ENCODE measurements around the gene SLC7A1. TPM values are rescaled to one million over a fixed set of nuclear protein-coding genes. Genes with fewer than 3 reads are reported as not detected.
A peak's percentile ranks its signal among the peaks of the same experiment; 100 is the strongest.

The SLC7A1 gene
- total RNA-seq, 1 experiment from 2014 or later = 84.5 TPM

DNA sequence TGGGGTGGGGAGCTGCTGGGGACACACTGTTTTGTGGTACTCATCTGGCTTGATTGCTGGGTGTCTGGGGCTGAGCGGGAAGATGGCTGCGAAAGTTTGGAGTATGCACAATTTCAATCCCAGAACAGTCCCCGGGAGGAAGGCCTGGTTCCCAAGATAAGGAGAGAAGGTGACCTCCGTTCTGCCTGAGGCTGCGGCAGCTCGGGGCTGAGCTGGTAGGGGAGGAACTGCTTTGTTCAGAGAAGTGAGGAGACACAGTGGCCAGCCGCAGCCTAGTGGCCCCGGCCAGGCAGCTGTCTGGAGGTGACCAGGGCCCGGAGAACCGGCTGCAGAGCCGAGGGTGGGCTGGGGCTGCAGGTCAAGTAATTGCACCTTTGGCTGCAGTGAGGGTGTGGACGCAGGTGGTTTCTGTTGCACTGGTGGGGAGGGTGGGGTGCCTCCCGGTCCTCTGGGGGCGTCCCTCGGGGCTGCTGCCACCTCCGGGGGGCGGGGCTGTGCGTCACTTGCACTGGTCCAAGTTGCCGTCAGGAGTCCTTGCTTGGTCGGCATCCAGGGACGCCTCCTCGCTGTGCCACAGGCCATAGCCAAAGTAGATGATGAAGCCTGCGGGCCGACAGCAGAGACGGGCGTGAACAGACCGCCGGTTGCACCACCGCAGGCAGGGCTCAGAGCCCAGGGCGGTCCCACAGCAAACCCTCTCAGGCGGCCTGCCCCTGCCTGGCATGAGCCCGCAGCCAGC is 81.3 kb downstream of the SLC7A1 start:
- H3K9me3 Mint-ChIP-seq = no peaks in the 10 kb centered on the region
- no peak overlapping the region for H3K4me3 Mint-ChIP-seq
- no peaks in the 10 kb centered on the region for H3K4me1 Mint-ChIP-seq
- ChIA-PET CTCF (interaction anchor here (1.1 kb wide), 1 partner anchor 194 kb away, joined by 3 read pairs; no protein-coding TSS in a partner anchor), POLR2A (no interaction called here)
- ATAC-seq (no peak), DNase-seq (ENCODE audit: low spot score) (no peak)
- peaks cover 50% of the 10 kb centered on the region for H3K36me3 Mint-ChIP-seq
- TF ChIP-seq NR1H2 (CRISPR knock-in tag; IDR thresholded peaks at IDR 0.05) = no peak
- TF ChIP-seq ZNF671 (CRISPR knock-in tag; IDR thresholded peaks at IDR 0.05) = no peak
- TF ChIP-seq FOXP1 (CRISPR knock-in tag; IDR thresholded peaks at IDR 0.05; ENCODE audit: borderline replicate concordance) = no peak
- TF ChIP-seq, protein P1, sequence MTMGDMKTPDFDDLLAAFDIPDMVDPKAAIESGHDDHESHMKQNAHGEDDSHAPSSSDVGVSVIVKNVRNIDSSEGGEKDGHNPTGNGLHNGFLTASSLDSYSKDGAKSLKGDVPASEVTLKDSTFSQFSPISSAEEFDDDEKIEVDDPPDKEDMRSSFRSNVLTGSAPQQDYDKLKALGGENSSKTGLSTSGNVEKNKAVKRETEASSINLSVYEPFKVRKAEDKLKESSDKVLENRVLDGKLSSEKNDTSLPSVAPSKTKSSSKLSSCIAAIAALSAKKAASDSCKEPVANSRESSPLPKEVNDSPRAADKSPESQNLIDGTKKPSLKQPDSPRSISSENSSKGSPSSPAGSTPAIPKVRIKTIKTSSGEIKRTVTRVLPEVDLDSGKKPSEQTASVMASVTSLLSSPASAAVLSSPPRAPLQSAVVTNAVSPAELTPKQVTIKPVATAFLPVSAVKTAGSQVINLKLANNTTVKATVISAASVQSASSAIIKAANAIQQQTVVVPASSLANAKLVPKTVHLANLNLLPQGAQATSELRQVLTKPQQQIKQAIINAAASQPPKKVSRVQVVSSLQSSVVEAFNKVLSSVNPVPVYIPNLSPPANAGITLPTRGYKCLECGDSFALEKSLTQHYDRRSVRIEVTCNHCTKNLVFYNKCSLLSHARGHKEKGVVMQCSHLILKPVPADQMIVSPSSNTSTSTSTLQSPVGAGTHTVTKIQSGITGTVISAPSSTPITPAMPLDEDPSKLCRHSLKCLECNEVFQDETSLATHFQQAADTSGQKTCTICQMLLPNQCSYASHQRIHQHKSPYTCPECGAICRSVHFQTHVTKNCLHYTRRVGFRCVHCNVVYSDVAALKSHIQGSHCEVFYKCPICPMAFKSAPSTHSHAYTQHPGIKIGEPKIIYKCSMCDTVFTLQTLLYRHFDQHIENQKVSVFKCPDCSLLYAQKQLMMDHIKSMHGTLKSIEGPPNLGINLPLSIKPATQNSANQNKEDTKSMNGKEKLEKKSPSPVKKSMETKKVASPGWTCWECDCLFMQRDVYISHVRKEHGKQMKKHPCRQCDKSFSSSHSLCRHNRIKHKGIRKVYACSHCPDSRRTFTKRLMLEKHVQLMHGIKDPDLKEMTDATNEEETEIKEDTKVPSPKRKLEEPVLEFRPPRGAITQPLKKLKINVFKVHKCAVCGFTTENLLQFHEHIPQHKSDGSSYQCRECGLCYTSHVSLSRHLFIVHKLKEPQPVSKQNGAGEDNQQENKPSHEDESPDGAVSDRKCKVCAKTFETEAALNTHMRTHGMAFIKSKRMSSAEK (CRISPR knock-in tag; IDR thresholded peaks at IDR 0.05; ENCODE audit: borderline replicate concordance) = no peak
- TF ChIP-seq, protein P2, sequence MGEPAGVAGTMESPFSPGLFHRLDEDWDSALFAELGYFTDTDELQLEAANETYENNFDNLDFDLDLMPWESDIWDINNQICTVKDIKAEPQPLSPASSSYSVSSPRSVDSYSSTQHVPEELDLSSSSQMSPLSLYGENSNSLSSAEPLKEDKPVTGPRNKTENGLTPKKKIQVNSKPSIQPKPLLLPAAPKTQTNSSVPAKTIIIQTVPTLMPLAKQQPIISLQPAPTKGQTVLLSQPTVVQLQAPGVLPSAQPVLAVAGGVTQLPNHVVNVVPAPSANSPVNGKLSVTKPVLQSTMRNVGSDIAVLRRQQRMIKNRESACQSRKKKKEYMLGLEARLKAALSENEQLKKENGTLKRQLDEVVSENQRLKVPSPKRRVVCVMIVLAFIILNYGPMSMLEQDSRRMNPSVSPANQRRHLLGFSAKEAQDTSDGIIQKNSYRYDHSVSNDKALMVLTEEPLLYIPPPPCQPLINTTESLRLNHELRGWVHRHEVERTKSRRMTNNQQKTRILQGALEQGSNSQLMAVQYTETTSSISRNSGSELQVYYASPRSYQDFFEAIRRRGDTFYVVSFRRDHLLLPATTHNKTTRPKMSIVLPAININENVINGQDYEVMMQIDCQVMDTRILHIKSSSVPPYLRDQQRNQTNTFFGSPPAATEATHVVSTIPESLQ (CRISPR knock-in tag; IDR thresholded peaks at IDR 0.05) = no peak
- no peak for TF ChIP-seq RORB (CRISPR knock-in tag; IDR thresholded peaks at IDR 0.05)
- no peak for TF ChIP-seq SMAD4 (CRISPR knock-in tag; IDR thresholded peaks at IDR 0.05)
- no peak for TF ChIP-seq TCF7 (CRISPR knock-in tag; IDR thresholded peaks at IDR 0.05; ENCODE audit: low read depth)
- TF ChIP-seq, protein P3, sequence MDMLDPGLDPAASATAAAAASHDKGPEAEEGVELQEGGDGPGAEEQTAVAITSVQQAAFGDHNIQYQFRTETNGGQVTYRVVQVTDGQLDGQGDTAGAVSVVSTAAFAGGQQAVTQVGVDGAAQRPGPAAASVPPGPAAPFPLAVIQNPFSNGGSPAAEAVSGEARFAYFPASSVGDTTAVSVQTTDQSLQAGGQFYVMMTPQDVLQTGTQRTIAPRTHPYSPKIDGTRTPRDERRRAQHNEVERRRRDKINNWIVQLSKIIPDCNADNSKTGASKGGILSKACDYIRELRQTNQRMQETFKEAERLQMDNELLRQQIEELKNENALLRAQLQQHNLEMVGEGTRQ (CRISPR knock-in tag; IDR thresholded peaks at IDR 0.05) = no peak
- TF ChIP-seq ZNF263 (CRISPR knock-in tag; IDR thresholded peaks at IDR 0.05; ENCODE audit: low read depth) = no peak
- no peak for TF ChIP-seq OVOL2 (CRISPR knock-in tag; IDR thresholded peaks at IDR 0.05; ENCODE audit: borderline replicate concordance)
- TF ChIP-seq, protein P4, sequence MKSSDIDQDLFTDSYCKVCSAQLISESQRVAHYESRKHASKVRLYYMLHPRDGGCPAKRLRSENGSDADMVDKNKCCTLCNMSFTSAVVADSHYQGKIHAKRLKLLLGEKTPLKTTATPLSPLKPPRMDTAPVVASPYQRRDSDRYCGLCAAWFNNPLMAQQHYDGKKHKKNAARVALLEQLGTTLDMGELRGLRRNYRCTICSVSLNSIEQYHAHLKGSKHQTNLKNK (CRISPR knock-in tag; IDR thresholded peaks at IDR 0.05) = no peak
- no peak for TF ChIP-seq MYBL2 (CRISPR knock-in tag; IDR thresholded peaks at IDR 0.05)
- peak overlapping the region; percentile 49; the same call in 1 of the 2 replicates for H3K27ac Mint-ChIP-seq
- H3K27me3 Mint-ChIP-seq (ENCODE audit: low read depth) = no peaks in the 10 kb centered on the region

DNA sequence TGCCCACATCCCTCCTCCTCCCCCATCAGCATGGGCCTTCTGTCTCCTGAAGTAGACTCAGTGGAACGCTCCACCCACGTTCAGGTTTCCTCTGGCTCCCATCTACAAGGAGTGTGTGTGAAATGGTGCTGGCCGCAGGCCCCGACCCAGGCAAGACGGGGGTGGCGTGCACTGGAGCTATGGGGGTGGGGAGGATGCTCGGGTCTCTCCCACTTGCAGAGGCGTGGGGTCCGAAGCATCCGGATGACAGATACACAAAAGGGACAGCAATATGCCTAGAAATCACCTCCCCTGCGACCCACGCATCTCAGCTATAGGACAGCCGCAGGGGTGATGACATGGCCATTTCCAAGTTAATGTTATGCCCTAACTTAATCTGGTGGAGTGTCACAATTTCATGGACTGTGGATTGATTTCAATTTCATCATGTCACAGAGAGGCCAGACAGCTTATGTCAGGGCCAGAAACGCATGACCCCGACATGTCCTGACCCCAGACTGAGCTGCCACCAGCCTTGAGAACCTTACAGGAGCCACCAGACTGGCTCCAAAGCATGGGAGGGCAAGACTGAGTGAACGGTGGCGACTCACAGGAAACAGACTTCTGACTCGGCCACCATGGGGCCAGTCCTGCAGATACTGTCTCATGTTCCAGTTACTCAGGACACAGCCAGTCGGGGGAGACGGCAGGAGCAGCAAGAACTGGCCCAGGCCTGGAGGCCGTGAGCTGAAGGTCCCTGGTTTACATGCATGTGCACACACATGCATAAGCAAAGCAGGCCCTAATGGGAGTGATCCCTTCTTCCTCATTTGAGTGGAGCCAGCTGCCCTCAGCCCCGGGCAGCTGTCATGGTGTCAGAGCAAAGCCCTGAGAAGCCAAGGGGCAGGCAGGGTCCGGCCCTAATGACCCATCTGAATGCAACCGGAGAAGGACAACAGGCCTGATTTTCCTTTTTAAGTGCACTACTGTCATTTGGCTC is 82.2 kb downstream of the SLC7A1 start:
- Mint-ChIP-seq H3K9me3 (no peaks in the 10 kb centered on the region), H3K36me3 (peaks cover 45% of the 10 kb centered on the region), H3K27me3 (ENCODE audit: low read depth) (no peaks in the 10 kb centered on the region), H3K4me3 (no peak overlapping the region), H3K27ac (peak overlapping the region; percentile 49; the same call in 1 of the 2 replicates), H3K4me1 (no peaks in the 10 kb centered on the region)
- no peak for DNase-seq (ENCODE audit: low spot score)
- ChIA-PET CTCF (interaction anchor here (1.1 kb wide), 1 partner anchor 195 kb away, joined by 3 read pairs; no protein-coding TSS in a partner anchor), POLR2A (no interaction called here)
- no peak for ATAC-seq
- TF ChIP-seq ZNF138 (CRISPR knock-in tag; conservative IDR thresholded peaks at IDR 0.05) (no peak), ZNF121 (CRISPR knock-in tag; IDR thresholded peaks at IDR 0.05) (no peak), JAZF1 (CRISPR knock-in tag; IDR thresholded peaks at IDR 0.05) (no peak), ELF4 (CRISPR knock-in tag; IDR thresholded peaks at IDR 0.05; ENCODE audit: low read depth) (no peak), NR1H2 (CRISPR knock-in tag; IDR thresholded peaks at IDR 0.05) (no peak)
- TF ChIP-seq, protein P5, sequence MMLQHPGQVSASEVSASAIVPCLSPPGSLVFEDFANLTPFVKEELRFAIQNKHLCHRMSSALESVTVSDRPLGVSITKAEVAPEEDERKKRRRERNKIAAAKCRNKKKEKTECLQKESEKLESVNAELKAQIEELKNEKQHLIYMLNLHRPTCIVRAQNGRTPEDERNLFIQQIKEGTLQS (CRISPR knock-in tag; conservative IDR thresholded peaks at IDR 0.05) = no peak
- TF ChIP-seq, protein P2 (CRISPR knock-in tag; IDR thresholded peaks at IDR 0.05) = no peak

Data from WTC11 (cell line).